Mucosa of stomach (tissue), 1 donor: ENCODE measurements around the gene RNF150.
"Not testable (repeated sequence)": the region's sequence is repeated elsewhere in the genome, so short reads cannot be mapped to it uniquely, and the experiment has no call there.

ENCODE experiments used
- H3K27me3 ChIP-seq: one replicate; pipeline ENCODE4 v1.7.0; 2013; ENCODE audit warnings: mild to moderate bottlenecking, low read length; ENCODE audit not compliant: control insufficient read depth, insufficient read depth
- H3K36me3 ChIP-seq: one replicate; pipeline ENCODE4 v1.7.0; 2013; ENCODE audit warnings: low read length; ENCODE audit not compliant: control insufficient read depth, insufficient read depth
- H3K4me1 ChIP-seq: one replicate; pipeline ENCODE4 v1.7.0; 2013; ENCODE audit warnings: mild to moderate bottlenecking, low read length; ENCODE audit not compliant: control insufficient read depth, insufficient read depth
- H3K4me3 ChIP-seq: one replicate; pipeline ENCODE4 v1.7.0; 2013; ENCODE audit warnings: low read length
- H3K9ac ChIP-seq: one replicate; pipeline ENCODE4 v1.7.0; 2013; ENCODE audit warnings: mild to moderate bottlenecking, low read length, moderate library complexity
- H3K9me3 ChIP-seq: one replicate; pipeline ENCODE4 v1.7.0; 2013; ENCODE audit warnings: mild to moderate bottlenecking, low read length, moderate library complexity; ENCODE audit not compliant: control insufficient read depth
- donor health status: Pancreatic carcinoma.

Gene RNF150

DNA sequence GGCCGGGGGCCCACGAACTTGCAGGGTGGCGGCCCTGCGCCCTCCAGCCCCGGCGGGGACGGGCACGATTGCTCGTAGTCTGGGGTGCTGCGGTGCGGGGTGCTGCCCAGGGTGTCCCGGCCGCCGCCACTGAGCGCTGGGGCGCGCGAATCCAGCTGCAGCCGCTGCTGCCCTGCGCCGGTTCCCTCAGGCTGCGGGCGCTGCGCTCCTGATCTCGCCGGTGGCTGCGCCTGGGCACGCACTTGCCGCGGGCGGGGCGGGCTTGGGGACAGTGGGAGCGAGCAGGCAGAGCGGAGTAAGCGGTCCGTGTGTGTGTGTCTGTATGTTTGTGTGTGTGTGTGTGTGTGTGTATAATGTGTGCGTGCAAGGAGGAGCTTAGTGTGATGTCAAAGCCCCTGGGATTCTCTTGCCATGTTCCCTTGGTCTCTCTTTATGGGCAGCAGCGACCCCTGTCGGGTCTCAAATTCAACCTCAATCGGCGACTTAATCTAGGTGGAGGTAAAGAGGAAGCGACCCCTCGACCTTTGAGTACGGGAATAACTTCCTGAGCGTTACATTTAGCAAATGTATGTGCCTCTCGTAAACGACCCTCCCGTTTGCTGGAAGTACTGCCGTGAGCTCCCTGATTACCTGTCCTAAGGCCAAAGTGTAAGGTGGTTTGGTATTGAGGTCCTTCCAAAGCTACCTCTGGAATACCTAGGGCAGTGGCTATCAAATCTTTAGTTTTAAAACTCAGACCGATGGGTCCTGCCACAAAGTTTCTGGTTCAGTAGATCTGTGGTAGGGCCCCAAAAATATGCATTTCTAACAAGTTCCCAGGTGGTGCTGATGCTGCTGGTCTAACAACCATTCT, at the start of gene RNF150:
Gene RNF150 (minus strand): TSS at position 324 of the 853 bp plus-strand sequence.
- H3K9ac ChIP-seq, result no peak within 1 kb of the TSS

DNA sequence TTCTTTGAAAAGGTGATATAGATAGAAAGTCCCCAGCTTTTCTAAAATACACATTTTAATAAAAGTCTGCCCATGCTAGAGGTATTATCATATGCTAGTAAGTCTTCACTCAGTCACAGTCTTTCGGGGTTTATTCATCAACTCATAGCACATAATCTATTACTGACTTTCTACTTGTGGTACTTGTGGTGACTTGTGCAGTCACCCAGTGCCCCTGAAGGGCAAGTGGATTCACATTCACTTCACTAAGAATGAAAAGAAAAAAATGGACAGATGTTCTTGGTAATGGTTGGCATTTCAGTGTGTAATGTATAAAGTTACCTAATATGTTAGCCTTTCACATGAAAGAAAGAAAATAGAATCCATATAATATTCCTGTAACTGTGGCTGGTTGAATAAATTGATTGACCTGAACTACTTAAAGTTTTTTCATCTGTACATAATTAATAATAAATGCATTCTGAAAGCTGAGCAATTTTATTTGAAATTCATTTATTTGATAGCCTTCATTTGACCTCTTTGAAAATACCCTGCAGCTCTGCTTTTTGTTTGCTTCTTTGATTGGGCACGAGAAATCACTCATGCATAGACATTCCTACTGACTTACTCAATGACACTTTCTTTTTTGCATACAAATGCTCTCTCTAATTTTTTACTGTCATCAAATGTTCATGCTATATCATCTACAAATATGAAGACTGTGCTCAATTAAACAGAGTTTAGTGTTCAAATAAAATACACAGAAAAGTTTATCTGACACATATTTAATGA, 47.9 kb upstream of the RNF150 start:
- H3K36me3 ChIP-seq, result no peaks in the 10 kb centered on the region
- H3K4me1 ChIP-seq, result no peaks in the 10 kb centered on the region
- H3K4me3 ChIP-seq, result no peak overlapping the region
- no peaks in the 10 kb centered on the region for H3K9me3 ChIP-seq
- H3K27me3 ChIP-seq, result no peaks in the 10 kb centered on the region
- H3K9ac ChIP-seq, result no peak overlapping the region

More for the DNA sequence above, at the start of gene RNF150:
- Histone ChIP-seq H3K9me3 (no peaks in the 10 kb centered on the region), H3K4me3 (peak within 1 kb of the TSS; percentile 33), H3K27me3 (peaks cover 36% of the 10 kb centered on the region), H3K36me3 (no peaks in the 10 kb centered on the region), H3K4me1 (peaks cover 6% of the 10 kb centered on the region)

DNA sequence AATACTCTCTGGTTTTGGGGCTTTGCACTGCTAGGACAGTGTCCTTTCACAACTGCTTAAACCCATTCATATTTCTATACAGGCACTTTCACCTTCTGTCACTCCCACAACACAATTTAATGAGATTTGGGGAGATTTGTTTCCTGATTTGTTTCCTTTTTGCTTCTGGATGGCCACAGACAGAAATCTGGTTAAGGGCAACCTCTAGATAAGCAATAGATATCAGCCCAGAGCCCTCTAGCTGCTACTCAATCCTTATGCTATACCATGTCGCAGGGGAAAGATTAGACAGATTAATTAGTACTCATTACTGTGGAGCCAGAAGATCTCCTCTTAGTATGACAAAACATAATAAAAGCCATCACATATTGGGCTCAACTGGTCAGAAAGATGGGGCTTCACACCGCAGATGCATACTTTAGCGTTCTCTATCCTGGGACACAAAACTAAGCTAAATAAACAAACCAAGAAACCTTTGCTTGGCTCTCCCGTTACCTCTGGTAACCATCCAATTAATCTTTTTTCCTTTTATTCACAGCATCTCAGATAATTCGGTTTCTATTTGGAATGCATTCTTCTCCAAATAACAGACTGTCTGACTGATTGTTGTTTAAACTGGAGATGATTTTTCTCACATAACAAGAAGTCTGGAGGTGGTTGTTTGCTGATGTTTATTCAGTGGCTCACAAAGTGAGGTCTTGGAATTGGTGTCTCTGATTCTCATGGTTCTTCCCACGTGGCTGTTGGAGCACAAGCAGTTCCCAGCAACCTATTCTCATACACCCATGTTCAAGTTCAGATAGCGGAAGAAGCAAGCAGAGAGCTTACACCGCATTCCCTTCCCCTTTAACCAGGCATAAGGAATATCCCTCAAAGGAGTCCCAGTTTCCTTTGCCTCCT, 46.5 kb upstream of the RNF150 start:
- Histone ChIP-seq H3K9me3 (no peaks in the 10 kb centered on the region), H3K4me1 (no peaks in the 10 kb centered on the region), H3K4me3 (no peak overlapping the region), H3K36me3 (no peaks in the 10 kb centered on the region), H3K27me3 (no peaks in the 10 kb centered on the region), H3K9ac (no peak overlapping the region)

DNA sequence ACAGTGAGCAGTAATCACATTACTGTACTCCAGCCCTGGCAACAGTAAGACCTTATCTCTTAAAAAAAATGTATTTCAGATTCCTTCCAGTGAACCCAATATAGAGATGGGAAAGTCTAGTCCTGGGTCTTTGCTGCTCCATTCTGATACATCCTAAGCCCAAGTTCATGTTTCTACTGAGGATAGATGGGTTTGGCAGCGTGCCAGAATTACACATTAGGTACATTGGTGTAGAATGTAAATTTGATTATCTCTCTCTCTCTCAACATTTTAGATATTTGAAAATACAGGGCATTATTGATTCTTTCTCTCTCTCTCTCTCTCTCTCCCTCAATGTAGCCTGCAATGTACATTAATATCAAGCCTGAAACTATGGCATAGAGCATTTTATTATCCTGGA, 43.9 kb upstream of the RNF150 start:
- Histone ChIP-seq H3K9ac (no peak overlapping the region), H3K27me3 (no peaks in the 10 kb centered on the region), H3K9me3 (no peaks in the 10 kb centered on the region), H3K4me1 (no peaks in the 10 kb centered on the region), H3K36me3 (no peaks in the 10 kb centered on the region), H3K4me3 (no peak overlapping the region)

DNA sequence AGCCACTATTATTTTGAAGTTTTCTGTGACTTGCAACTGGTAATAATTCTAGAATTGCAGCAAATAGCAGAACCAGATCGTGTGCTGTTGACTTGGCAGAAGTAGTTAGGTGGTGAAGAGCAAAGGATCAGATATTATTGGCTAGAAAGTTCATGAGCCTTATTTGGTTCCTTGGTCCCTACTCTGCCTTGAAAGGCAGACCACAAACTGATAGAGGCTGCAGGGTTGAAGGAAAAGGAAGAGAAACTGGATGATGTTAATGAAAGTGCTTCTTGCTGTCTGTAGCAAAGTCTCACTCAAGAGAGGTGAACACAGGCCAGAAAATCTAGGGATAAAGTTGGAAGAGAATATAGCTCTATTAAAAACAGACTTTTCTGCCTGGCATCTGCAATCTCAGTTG, 41.2 kb upstream of the RNF150 start:
- Histone ChIP-seq H3K36me3 (no peaks in the 10 kb centered on the region), H3K4me1 (no peaks in the 10 kb centered on the region)

DNA sequence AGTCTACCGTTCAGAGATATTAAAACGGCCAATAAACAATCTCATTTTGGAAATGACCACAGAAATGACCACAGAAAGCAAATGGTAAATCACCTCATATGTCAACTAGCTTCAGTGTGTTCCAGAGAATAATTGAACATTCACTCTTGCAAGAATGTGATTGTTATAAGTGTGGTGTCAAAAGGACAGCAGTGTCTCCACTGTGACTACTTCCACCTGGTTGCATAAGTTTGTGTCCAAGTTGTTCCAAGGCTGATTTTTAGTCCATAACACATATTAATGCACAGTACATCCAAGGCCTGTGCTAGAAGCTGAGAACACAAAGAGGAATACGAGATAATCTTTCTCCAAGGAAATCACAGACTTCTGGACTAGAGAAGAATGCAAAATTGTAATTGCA, 37.4 kb upstream of the RNF150 start:
- H3K27me3 ChIP-seq, result no peaks in the 10 kb centered on the region
- H3K4me3 ChIP-seq, result no peak overlapping the region
- H3K36me3 ChIP-seq, result no peaks in the 10 kb centered on the region
- no peaks in the 10 kb centered on the region for H3K4me1 ChIP-seq
- H3K9me3 ChIP-seq, result no peaks in the 10 kb centered on the region
- H3K9ac ChIP-seq, result no peak overlapping the region

More for the DNA sequence above, 41.2 kb upstream of the RNF150 start:
- Histone ChIP-seq H3K27me3 (no peaks in the 10 kb centered on the region), H3K4me3 (no peak overlapping the region), H3K9ac (no peak overlapping the region), H3K9me3 (no peaks in the 10 kb centered on the region)

DNA sequence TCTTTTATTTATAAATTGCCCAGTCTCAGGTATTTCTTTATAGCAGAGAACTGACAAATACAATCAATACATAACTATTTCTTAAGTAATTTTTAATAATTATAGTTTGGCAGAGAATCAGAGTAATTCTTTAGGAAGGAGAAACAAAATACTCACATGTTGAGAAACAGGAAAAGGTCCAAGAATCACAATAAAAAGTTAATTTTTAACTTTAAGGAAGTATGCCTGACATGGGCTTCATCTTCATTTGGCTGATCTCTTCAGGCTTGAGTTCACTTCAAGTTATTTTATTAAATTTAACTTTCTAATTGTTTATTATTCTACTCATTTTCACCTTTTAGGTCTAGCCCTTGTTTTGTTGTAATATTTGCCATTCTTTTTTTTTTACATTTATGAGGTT, 36.1 kb upstream of the RNF150 start:
- Histone ChIP-seq H3K27me3 (no peaks in the 10 kb centered on the region), H3K36me3 (no peaks in the 10 kb centered on the region), H3K4me3 (no peak overlapping the region)

DNA sequence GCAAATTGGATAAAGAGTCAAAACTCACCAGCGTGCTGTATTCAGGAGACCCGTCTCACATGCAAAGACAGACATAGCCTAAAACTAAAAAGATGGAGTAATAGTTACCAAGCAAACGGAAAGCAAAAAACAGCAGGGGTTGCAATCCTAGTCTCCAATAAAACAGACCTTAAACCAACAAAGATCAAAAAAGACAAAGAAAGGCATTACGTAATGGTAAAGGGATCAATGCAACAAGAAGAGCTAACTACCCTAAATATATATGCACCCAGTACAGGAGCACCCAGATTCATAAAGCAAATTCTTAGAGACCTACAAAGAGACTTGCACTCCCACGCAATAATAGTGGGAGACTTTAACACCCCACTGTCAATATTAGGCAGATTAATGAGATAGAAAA, 31.7 kb upstream of the RNF150 start:
- not testable (repeated sequence) for H3K27me3 ChIP-seq, H3K4me3 ChIP-seq, H3K9ac ChIP-seq, H3K4me1 ChIP-seq, H3K36me3 ChIP-seq, H3K9me3 ChIP-seq

More for the DNA sequence above, 36.1 kb upstream of the RNF150 start:
- H3K9me3 ChIP-seq, result no peaks in the 10 kb centered on the region
- no peak overlapping the region for H3K9ac ChIP-seq
- H3K4me1 ChIP-seq, result no peaks in the 10 kb centered on the region

DNA sequence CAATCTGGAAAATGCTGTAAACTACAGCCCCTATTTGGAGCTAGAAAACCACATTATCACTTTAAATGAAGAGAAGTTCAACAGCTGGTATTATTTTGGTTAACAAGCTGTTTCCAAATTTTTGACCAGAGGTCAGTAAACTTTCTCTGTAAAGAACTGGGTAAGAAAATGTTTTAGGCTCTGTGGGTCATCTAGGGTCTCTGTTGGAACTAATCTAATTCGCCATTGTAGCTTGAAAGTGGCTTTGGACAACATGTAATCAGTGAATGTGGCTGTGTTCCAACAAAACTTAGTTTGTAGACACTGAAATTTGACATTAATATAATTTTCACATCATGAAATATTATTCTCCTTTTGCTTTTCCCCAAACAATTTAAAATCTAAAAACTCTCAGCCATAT, 25.8 kb upstream of the RNF150 start:
- Histone ChIP-seq H3K4me1 (no peaks in the 10 kb centered on the region), H3K27me3 (no peaks in the 10 kb centered on the region), H3K4me3 (no peak overlapping the region), H3K9ac (no peak overlapping the region), H3K9me3 (no peaks in the 10 kb centered on the region), H3K36me3 (no peaks in the 10 kb centered on the region)

DNA sequence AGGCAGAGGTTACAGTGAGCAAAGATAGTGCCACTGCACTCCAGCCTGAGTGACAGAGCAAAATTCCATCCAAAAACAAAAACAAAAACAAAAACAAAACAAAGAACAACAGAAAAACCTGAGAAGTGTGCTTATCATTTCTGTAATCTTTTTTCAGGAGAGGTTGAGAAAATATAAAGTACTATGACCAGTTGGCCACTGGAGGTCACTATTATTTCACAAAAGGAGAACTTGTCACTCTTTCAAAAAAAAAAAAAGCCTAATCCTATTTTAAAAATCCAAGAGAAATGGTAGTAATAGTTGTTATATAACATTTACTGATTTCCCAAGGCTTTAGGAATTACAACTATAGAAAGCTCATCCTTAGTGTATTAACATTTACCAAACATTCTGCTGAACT, 24.9 kb upstream of the RNF150 start:
- no peaks in the 10 kb centered on the region for H3K36me3 ChIP-seq
- H3K9me3 ChIP-seq, result no peaks in the 10 kb centered on the region
- no peak overlapping the region for H3K9ac ChIP-seq
- no peak overlapping the region for H3K4me3 ChIP-seq
- no peaks in the 10 kb centered on the region for H3K4me1 ChIP-seq
- no peaks in the 10 kb centered on the region for H3K27me3 ChIP-seq

DNA sequence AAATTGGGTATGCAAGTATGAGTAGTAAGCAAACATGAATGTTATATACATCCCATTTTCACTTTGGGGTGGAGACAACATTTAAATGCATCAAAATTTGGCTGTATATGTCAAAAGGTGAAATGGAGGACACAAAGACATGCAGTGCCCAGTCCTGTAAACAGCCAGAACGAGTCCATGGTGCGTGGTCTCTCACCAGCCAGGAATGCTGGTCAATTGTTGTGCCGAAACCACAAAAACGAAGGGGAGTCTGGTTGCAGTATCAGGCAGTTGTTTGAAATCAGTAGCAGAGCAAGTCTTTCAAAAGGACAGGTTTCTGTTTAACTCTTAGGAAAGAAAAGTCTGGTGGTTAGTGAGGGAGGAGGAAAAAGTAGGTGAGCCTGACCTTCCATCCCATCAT, 22.3 kb upstream of the RNF150 start:
- no peak overlapping the region for H3K9ac ChIP-seq
- H3K4me1 ChIP-seq, result no peaks in the 10 kb centered on the region
- no peaks in the 10 kb centered on the region for H3K9me3 ChIP-seq
- no peaks in the 10 kb centered on the region for H3K27me3 ChIP-seq
- no peak overlapping the region for H3K4me3 ChIP-seq
- no peaks in the 10 kb centered on the region for H3K36me3 ChIP-seq
